ENCODE measurements around the gene CNTNAP5. TPM values are rescaled to one million over a fixed set of nuclear protein-coding genes. Genes with fewer than 3 reads are reported as not detected.

Gene CNTNAP5
- total and polyA plus RNA-seq, 2 of the 8 experiments (the other 6 are each of a cell fraction or from before 2014, with no cell fraction given): 0.11 to 0.76 TPM

- TF ChIP-seq, protein P1, sequence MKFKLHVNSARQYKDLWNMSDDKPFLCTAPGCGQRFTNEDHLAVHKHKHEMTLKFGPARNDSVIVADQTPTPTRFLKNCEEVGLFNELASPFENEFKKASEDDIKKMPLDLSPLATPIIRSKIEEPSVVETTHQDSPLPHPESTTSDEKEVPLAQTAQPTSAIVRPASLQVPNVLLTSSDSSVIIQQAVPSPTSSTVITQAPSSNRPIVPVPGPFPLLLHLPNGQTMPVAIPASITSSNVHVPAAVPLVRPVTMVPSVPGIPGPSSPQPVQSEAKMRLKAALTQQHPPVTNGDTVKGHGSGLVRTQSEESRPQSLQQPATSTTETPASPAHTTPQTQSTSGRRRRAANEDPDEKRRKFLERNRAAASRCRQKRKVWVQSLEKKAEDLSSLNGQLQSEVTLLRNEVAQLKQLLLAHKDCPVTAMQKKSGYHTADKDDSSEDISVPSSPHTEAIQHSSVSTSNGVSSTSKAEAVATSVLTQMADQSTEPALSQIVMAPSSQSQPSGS (IDR thresholded peaks at IDR 0.05; ENCODE audit: low read length): no peak
- no peak for TF ChIP-seq CHD1 (IDR thresholded peaks at IDR 0.05; ENCODE audit: low read depth, low read length)
Observed at GRCh38 chr2:124678043-124678442, 653.0 kb downstream of the CNTNAP5 start (continued).

Measured in H1 (cell line).